Measurements from ENCODE around the gene AKAP13.

AKAP13 gene

GRCh38 chr15:85750319-85751290 is 370.2 kb downstream of the AKAP13 start:
- no peak for DNase-seq (ENCODE audit: extremely low spot score)
- POLR2A ChIA-PET = no interaction called here

DNA sequence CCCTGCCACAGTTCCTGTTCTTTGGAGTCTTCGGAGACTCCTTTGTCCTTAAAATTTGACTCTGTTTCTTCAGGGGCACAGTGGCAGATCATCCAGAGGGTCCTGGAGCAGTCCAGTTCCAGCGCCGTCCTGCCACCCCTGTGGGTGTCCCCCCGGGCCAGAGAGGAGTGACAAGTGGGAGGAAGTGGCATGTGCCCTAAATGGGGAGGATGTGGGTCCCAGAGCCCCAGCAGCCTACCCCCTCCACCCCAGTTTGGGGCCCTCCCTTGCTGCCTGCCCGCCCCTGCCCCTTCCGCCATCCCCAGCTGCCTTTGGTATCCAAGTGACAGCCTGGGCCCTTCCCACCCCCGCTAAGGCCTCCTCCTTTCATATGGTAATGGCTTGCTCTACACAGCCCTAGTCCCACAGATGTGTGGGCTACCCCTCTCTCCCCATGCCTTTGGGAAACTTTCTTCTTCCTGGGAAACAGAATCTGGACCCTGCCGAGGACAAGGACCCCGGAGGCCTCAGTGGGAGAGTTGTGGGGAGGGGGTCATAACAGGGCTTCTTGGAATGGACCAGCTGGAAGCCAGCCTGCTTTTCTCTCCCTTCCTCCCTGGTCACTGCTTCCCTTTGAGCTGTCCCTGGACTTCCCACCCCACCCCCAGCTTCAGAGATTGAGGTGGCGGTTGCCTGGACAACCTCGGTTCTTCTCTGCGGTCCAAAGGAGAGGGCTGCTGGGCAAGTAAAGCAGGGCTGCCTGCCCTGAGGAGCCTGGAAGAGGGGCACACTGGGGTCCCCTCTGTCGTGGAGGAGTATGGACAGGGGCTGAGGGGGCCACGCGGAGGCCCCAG is 371.1 kb downstream of the AKAP13 start:
- DNase-seq (ENCODE audit: extremely low spot score) = no peak
- TF ChIP-seq BHLHE40 (IDR thresholded peaks at IDR 0.05; ENCODE audit: borderline replicate concordance) = no peak
- no peak for TF ChIP-seq CTBP1 (IDR thresholded peaks at IDR 0.05; ENCODE audit: borderline replicate concordance)
- TF ChIP-seq FOXA1 (IDR thresholded peaks at IDR 0.05) = no peak
- no peak for TF ChIP-seq ARNT (IDR thresholded peaks at IDR 0.05)
- no peak for TF ChIP-seq SP1 (IDR thresholded peaks at IDR 0.05)
- TF ChIP-seq SUZ12 (IDR thresholded peaks at IDR 0.05) = no peak
- no peak for TF ChIP-seq FOXM1 (IDR thresholded peaks at IDR 0.05; ENCODE audit: borderline replicate concordance)
- TF ChIP-seq L3MBTL2 (conservative IDR thresholded peaks at IDR 0.05) = no peak
- TF ChIP-seq HDGF (IDR thresholded peaks at IDR 0.05; ENCODE audit: borderline replicate concordance) = no peak
- TF ChIP-seq FOXK2 (IDR thresholded peaks at IDR 0.05) = no peak
- TF ChIP-seq TARDBP (IDR thresholded peaks at IDR 0.05) = no peak
- no peak for TF ChIP-seq LEF1 (IDR thresholded peaks at IDR 0.05; ENCODE audit: borderline replicate concordance)
- POLR2A ChIA-PET = no interaction called here
- CTCF ChIA-PET = no interaction called here

More at GRCh38 chr15:85750319-85751290, 370.2 kb downstream of the AKAP13 start:
- CTCF ChIA-PET = no interaction called here
- TF ChIP-seq SP1 (IDR thresholded peaks at IDR 0.05) (no peak), SUZ12 (IDR thresholded peaks at IDR 0.05) (no peak), NFRKB (IDR thresholded peaks at IDR 0.05) (no peak), HDGF (IDR thresholded peaks at IDR 0.05; ENCODE audit: borderline replicate concordance) (no peak), TARDBP (IDR thresholded peaks at IDR 0.05) (no peak), ZNF384 (IDR thresholded peaks at IDR 0.05) (no peak), CTBP1 (IDR thresholded peaks at IDR 0.05; ENCODE audit: borderline replicate concordance) (no peak), ARNT (IDR thresholded peaks at IDR 0.05) (no peak), BHLHE40 (IDR thresholded peaks at IDR 0.05; ENCODE audit: borderline replicate concordance) (no peak), FOXA1 (IDR thresholded peaks at IDR 0.05) (no peak), LEF1 (IDR thresholded peaks at IDR 0.05; ENCODE audit: borderline replicate concordance) (no peak), L3MBTL2 (conservative IDR thresholded peaks at IDR 0.05) (no peak), ELF4 (IDR thresholded peaks at IDR 0.05) (no peak)

DNA sequence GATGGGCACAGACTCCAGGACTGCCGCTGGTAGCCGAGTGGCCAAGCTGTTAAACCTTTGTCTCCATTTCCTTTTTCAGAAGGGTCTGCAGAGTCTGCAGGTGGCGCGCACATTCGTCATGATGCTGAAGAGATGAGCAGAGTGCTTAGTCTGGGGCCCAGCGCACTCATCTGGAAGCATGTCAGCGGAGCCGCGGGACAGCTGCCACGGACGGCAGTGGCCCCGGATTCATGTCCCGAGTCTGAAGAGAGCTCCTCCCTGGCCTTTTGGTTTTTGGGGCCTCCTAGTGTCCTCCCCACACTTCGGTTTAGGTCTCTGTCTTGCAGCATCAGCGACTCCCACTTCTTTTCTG is 371.7 kb downstream of the AKAP13 start:
- TF ChIP-seq SUZ12 (IDR thresholded peaks at IDR 0.05) (no peak), HDGF (IDR thresholded peaks at IDR 0.05; ENCODE audit: borderline replicate concordance) (no peak), FOXA1 (IDR thresholded peaks at IDR 0.05) (no peak), TARDBP (IDR thresholded peaks at IDR 0.05) (no peak), CTBP1 (IDR thresholded peaks at IDR 0.05; ENCODE audit: borderline replicate concordance) (no peak), BHLHE40 (IDR thresholded peaks at IDR 0.05; ENCODE audit: borderline replicate concordance) (no peak), ELF4 (IDR thresholded peaks at IDR 0.05) (no peak), SP1 (IDR thresholded peaks at IDR 0.05) (no peak), NFRKB (IDR thresholded peaks at IDR 0.05) (no peak), FOXM1 (IDR thresholded peaks at IDR 0.05; ENCODE audit: borderline replicate concordance) (no peak), FOXK2 (IDR thresholded peaks at IDR 0.05) (no peak), LEF1 (IDR thresholded peaks at IDR 0.05; ENCODE audit: borderline replicate concordance) (no peak), L3MBTL2 (conservative IDR thresholded peaks at IDR 0.05) (no peak), ARNT (IDR thresholded peaks at IDR 0.05) (no peak), ZNF384 (IDR thresholded peaks at IDR 0.05) (no peak)
- TF ChIP-seq, protein P1, sequence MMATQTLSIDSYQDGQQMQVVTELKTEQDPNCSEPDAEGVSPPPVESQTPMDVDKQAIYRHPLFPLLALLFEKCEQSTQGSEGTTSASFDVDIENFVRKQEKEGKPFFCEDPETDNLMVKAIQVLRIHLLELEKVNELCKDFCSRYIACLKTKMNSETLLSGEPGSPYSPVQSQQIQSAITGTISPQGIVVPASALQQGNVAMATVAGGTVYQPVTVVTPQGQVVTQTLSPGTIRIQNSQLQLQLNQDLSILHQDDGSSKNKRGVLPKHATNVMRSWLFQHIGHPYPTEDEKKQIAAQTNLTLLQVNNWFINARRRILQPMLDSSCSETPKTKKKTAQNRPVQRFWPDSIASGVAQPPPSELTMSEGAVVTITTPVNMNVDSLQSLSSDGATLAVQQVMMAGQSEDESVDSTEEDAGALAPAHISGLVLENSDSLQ (IDR thresholded peaks at IDR 0.05) = no peak
- no peak for DNase-seq (ENCODE audit: extremely low spot score)
- CTCF ChIA-PET = interaction anchor here (0.9 kb wide), 1 partner anchor 102 kb away, joined by 3 read pairs; no protein-coding TSS in a partner anchor
- POLR2A ChIA-PET = no interaction called here

- ChIA-PET CTCF (interaction anchor here (0.9 kb wide), 1 partner anchor 101 kb away, joined by 3 read pairs; no protein-coding TSS in a partner anchor), POLR2A (no interaction called here)
Measured at GRCh38 chr15:85752491-85752961, 372.1 kb downstream of the AKAP13 start.

GRCh38 chr15:85753261-85753660 is 372.9 kb downstream of the AKAP13 start:
- ChIA-PET CTCF (no interaction called here), POLR2A (no interaction called here)
- no peak for TF ChIP-seq HDGF (IDR thresholded peaks at IDR 0.05; ENCODE audit: borderline replicate concordance)
- DNase-seq (ENCODE audit: extremely low spot score) = no peak

More at GRCh38 chr15:85752491-85752961, 372.1 kb downstream of the AKAP13 start:
- DNase-seq (ENCODE audit: extremely low spot score) = no peak
- no peak for TF ChIP-seq ELF4 (IDR thresholded peaks at IDR 0.05)
- no peak for TF ChIP-seq TARDBP (IDR thresholded peaks at IDR 0.05)
- TF ChIP-seq HDGF (IDR thresholded peaks at IDR 0.05; ENCODE audit: borderline replicate concordance) = no peak
- no peak for TF ChIP-seq NFRKB (IDR thresholded peaks at IDR 0.05)
- TF ChIP-seq, protein P1 (IDR thresholded peaks at IDR 0.05) = no peak
- TF ChIP-seq ZNF384 (IDR thresholded peaks at IDR 0.05) = no peak
- TF ChIP-seq SP1 (IDR thresholded peaks at IDR 0.05) = no peak
- no peak for TF ChIP-seq FOXA1 (IDR thresholded peaks at IDR 0.05)
- no peak for TF ChIP-seq ARNT (IDR thresholded peaks at IDR 0.05)
- TF ChIP-seq SUZ12 (IDR thresholded peaks at IDR 0.05) = no peak
- TF ChIP-seq CTBP1 (IDR thresholded peaks at IDR 0.05; ENCODE audit: borderline replicate concordance) = no peak
- TF ChIP-seq FOXK2 (IDR thresholded peaks at IDR 0.05) = no peak
- TF ChIP-seq BHLHE40 (IDR thresholded peaks at IDR 0.05; ENCODE audit: borderline replicate concordance) = no peak
- no peak for TF ChIP-seq FOXM1 (IDR thresholded peaks at IDR 0.05; ENCODE audit: borderline replicate concordance)
- no peak for TF ChIP-seq L3MBTL2 (conservative IDR thresholded peaks at IDR 0.05)
- TF ChIP-seq LEF1 (IDR thresholded peaks at IDR 0.05; ENCODE audit: borderline replicate concordance) = no peak

Data from HEK293T (cell line).